OCI-LY1 (cell line): ENCODE data around the gene TTC21A.

Source experiments
- H2AFZ ChIP-seq: fragments of 200-600 bp; sonication (generic), shearing (Covaris generic); 2 replicates; pipeline ENCODE4 v1.6.0; 2014; ENCODE audit warnings: antibody characterized with exemption, mild to moderate bottlenecking, low read length
- H3F3A ChIP-seq: fragments of 200-600 bp; sonication (generic), shearing (Covaris generic); 2 replicates; pipeline ENCODE4 v1.6.0; 2014; ENCODE audit warnings: mild to moderate bottlenecking, antibody characterized with exemption, low read length, moderate library complexity; ENCODE audit not compliant: insufficient read depth
- H3K27ac ChIP-seq: fragments of 200-600 bp; sonication (generic); 2 replicates; pipeline ENCODE4 v1.5.1; 2014; ENCODE audit warnings: low read length, mixed run types, mild to moderate bottlenecking, low read depth; ENCODE audit not compliant: poor library complexity, severe bottlenecking
- H3K27me3 ChIP-seq: fragments of 200-600 bp; sonication (generic); 2 replicates; pipeline ENCODE4 v1.6.0; 2014; ENCODE audit warnings: antibody characterized with exemption, mild to moderate bottlenecking, low read length, moderate library complexity; ENCODE audit not compliant: insufficient read depth
- H3K36me3 ChIP-seq: fragments of 200-600 bp; sonication (generic); 2 replicates; pipeline ENCODE4 v1.6.1; 2014; ENCODE audit warnings: mild to moderate bottlenecking, antibody characterized with exemption, low read length, moderate library complexity, mixed read lengths; ENCODE audit not compliant: insufficient read depth
- H3K4me1 ChIP-seq: fragments of 200-600 bp; sonication (generic); 2 replicates; pipeline ENCODE4 v1.5.1; 2014; ENCODE audit warnings: mild to moderate bottlenecking, low read length, moderate library complexity; ENCODE audit not compliant: insufficient read depth, severe bottlenecking
- H3K4me2 ChIP-seq: fragments of 200-600 bp; sonication (generic), shearing (Covaris generic); 2 replicates; pipeline ENCODE4 v1.6.1; 2014; ENCODE audit warnings: low read length
- H3K4me3 ChIP-seq: fragments of 200-600 bp; sonication (generic); 2 replicates; pipeline ENCODE4 v1.5.1; 2014; ENCODE audit warnings: low read length, low read depth, mild to moderate bottlenecking, mixed read lengths; ENCODE audit not compliant: poor library complexity, severe bottlenecking
- H3K79me2 ChIP-seq: fragments of 200-600 bp; shearing (Covaris generic); 2 replicates; pipeline ENCODE4 v1.6.1; 2016; ENCODE audit warnings: mixed run types, low read length, mixed read lengths; ENCODE audit not compliant: insufficient read depth
- H3K9ac ChIP-seq: fragments of 200-600 bp; sonication (generic), shearing (Covaris generic); 2 replicates; pipeline ENCODE4 v1.6.1; 2014; ENCODE audit warnings: mild to moderate bottlenecking, low read length, mixed read lengths
- H3K9me2 ChIP-seq: fragments of 200-600 bp; sonication (generic), shearing (Covaris generic); 2 replicates; pipeline ENCODE4 v1.6.1; 2014; ENCODE audit warnings: low read depth, mild to moderate bottlenecking, low read length, mixed read lengths
- H3K9me3 ChIP-seq: fragments of 200-600 bp; shearing (Covaris generic); 2 replicates; pipeline ENCODE4 v1.6.1; 2014; ENCODE audit warnings: low read length, mixed read lengths
- H4K20me1 ChIP-seq: fragments of 200-600 bp; sonication (generic), shearing (Covaris generic); 2 replicates; pipeline ENCODE4 v1.6.0; 2016; ENCODE audit warnings: mild to moderate bottlenecking, low read length; ENCODE audit not compliant: insufficient read depth
- EZH2 ChIP-seq: fragments of 200-600 bp; sonication (generic), shearing (Covaris generic); IDR thresholded peaks from 2 replicates; pipeline ENCODE4 v1.8.0; 2017; ENCODE audit warnings: borderline replicate concordance, mixed run types, mild to moderate bottlenecking, antibody characterized with exemption, low read length, moderate library complexity, mixed read lengths
- TF ChIP-seq, protein P1 (sequence below): fragments of 200-600 bp; sonication (generic), shearing (Covaris generic); IDR thresholded peaks from 2 replicates; pipeline ENCODE4 v1.5.1; 2017; ENCODE audit warnings: mild to moderate bottlenecking, antibody characterized with exemption, low read length, moderate library complexity, mixed read lengths

TTC21A gene

DNA sequence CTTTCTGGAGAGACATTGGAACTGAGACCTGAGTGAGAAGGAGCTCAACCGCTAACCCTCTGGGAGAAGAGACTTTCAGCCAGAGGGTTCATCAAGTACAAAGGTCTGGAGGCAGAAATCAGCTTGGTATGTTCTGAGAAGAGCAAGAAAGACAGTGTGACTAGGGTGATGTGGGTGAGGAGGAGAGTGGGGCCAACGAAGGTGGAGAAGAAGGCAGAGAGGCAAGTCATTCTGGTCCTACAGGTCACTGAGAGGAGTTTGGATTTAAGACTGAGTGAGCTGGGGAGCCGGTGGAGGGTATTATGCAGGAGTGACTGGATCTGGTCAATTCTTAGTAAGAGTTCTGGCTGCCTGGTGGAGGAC is 72.7 kb downstream of the TTC21A start:
- H4K20me1 ChIP-seq = no peaks in the 10 kb centered on the region
- H3K4me3 ChIP-seq = peak overlapping the region; percentile 57
- peak overlapping the region; percentile 11; the same call in 1 of the 2 replicates for H3K9ac ChIP-seq
- H3K4me1 ChIP-seq = peaks cover 25% of the 10 kb centered on the region
- no peaks in the 10 kb centered on the region for H3K27me3 ChIP-seq
- TF ChIP-seq EZH2 = no peak
- TF ChIP-seq, protein P1, sequence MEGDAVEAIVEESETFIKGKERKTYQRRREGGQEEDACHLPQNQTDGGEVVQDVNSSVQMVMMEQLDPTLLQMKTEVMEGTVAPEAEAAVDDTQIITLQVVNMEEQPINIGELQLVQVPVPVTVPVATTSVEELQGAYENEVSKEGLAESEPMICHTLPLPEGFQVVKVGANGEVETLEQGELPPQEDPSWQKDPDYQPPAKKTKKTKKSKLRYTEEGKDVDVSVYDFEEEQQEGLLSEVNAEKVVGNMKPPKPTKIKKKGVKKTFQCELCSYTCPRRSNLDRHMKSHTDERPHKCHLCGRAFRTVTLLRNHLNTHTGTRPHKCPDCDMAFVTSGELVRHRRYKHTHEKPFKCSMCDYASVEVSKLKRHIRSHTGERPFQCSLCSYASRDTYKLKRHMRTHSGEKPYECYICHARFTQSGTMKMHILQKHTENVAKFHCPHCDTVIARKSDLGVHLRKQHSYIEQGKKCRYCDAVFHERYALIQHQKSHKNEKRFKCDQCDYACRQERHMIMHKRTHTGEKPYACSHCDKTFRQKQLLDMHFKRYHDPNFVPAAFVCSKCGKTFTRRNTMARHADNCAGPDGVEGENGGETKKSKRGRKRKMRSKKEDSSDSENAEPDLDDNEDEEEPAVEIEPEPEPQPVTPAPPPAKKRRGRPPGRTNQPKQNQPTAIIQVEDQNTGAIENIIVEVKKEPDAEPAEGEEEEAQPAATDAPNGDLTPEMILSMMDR = no peak
- peak overlapping the region; percentile 75 for H3K4me2 ChIP-seq
- H3K9me2 ChIP-seq = no peaks in the 10 kb centered on the region
- no peaks in the 10 kb centered on the region for H3K36me3 ChIP-seq
- no peaks in the 10 kb centered on the region for H3K79me2 ChIP-seq
- no peak overlapping the region for H3K27ac ChIP-seq
- H2AFZ ChIP-seq = no peak overlapping the region
- 0 out of 2 replicates have a peak, but pooled peaks cover 5% of the 10 kb centered on the region for H3F3A ChIP-seq
- H3K9me3 ChIP-seq = no peaks in the 10 kb centered on the region

DNA sequence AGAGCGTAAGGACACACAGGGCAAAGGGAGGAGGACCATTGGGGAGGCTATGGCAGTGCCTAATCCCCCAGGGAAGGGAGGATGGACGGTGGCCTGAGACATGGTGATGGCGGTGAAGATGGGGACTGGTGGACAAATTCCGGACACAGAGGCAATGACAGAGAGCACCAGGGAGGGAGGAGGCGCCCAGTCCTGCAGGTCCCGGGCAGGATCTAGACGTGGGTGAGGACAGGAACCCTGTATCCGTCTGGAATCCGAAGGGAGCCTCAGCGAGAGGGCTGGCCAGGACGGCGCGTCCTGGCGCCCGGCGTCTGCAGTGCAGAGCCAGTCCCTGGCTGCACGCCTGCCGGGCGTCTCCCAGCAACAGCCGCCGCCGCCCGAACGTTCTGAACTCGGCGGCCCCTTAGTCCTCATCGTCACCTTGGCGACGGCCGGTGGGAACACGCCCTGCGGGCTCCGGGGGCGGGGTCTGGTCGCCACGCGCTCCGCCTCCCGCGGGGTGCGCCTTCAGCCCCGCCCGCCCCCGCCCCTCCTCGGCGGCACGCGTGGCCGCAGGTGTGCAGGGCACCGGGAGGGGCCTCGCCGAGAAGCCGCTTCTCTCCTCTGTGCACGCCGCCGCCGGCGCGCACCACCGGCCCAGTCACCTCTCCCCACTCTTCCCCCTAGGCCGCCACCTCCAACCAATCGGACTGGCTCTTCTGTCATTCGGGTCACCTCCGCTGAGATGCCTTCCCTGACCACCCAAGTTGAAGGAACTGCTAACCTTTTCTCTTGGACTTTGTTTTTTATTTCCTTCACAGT is 73.3 kb downstream of the TTC21A start:
- peak overlapping the region; percentile 75 for H3K4me2 ChIP-seq
- no peaks in the 10 kb centered on the region for H3K36me3 ChIP-seq
- H3K27ac ChIP-seq = peak overlapping the region; percentile 29
- H3K79me2 ChIP-seq = no peaks in the 10 kb centered on the region
- peak overlapping the region; percentile 11; the same call in 1 of the 2 replicates for H3K9ac ChIP-seq
- H4K20me1 ChIP-seq = no peaks in the 10 kb centered on the region
- no peaks in the 10 kb centered on the region for H3K9me3 ChIP-seq
- H3K4me3 ChIP-seq = peak overlapping the region; percentile 57
- no peaks in the 10 kb centered on the region for H3K9me2 ChIP-seq
- 0 out of 2 replicates have a peak, but pooled peaks cover 5% of the 10 kb centered on the region for H3F3A ChIP-seq
- H2AFZ ChIP-seq = no peak overlapping the region
- TF ChIP-seq EZH2 = no peak
- TF ChIP-seq, protein P1 = no peak
- H3K4me1 ChIP-seq = peaks cover 25% of the 10 kb centered on the region
- no peaks in the 10 kb centered on the region for H3K27me3 ChIP-seq

DNA sequence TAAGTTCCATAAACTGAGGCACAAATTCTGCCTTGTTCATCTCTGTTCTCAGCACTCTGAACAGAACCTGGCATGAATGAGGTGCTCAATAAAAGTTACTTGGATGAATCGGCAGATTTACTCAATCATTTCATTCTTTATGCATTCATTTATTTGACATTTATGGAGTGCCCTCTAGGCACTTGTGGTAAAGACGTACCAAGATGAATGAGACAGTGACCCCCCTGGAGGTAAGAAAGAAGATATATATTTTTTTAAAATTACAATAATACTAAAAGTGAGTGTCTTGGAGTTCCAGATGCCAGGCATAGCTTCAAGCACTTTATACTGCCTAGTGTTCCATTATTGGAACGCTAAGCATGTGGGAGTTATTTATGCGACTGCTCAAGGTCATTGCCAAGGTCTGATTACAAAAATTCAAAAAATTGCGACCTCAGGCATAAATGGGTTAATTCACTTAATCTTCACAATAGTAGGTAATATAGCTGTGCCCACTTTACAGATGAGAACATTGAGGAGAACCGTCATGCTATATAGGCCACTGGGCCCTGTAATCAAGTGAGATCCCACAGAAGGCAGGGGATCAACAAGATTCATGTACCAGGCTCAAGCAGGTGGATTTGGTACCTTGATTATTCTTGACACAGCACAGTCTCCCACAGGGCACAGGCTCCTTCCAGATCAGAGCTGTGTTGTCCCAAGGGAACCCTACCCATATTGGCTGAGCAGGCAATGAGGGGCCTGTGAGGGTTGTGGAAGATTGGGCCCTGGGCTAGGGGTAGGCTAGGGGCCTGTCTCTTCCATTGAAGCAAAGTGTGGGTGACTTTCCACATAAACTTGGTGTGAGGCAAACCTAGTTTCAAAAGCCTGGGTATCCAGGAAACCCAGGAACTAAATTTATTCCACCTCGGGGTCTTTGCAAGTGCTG is 74.2 kb downstream of the TTC21A start:
- Histone ChIP-seq H3K27ac (peak overlapping the region; percentile 29), H3K27me3 (no peaks in the 10 kb centered on the region), H3F3A (0 out of 2 replicates have a peak, but pooled peaks cover 5% of the 10 kb centered on the region), H3K36me3 (no peaks in the 10 kb centered on the region), H4K20me1 (no peaks in the 10 kb centered on the region), H2AFZ (no peak overlapping the region), H3K9ac (no peak overlapping the region; the same call in 1 of the 2 replicates), H3K4me2 (peak overlapping the region; percentile 75), H3K4me3 (peak overlapping the region; percentile 57), H3K9me3 (no peaks in the 10 kb centered on the region), H3K79me2 (no peaks in the 10 kb centered on the region), H3K4me1 (peaks cover 25% of the 10 kb centered on the region), H3K9me2 (no peaks in the 10 kb centered on the region)
- no peak for TF ChIP-seq EZH2
- TF ChIP-seq, protein P1 = peak; percentile 24; the same call in 1 of the 2 replicates
